HCT116 (cell line): Measurements from ENCODE around the gene ALDH5A1.
"Not testable (repeated sequence)": the region's sequence is repeated elsewhere in the genome, so short reads cannot be mapped to it uniquely, and the experiment has no call there.

Experiments used
- CEBPB ChIP-seq: IDR thresholded peaks from 2 replicates; pipeline ENCODE4 v1.6.1; 2012; ENCODE audit warnings: low read depth
- CTCF ChIP-seq, 3 experiments: fragments of 200-600 bp in 1 of 3; sonication (generic) in 1 of 3; IDR thresholded peaks in 2 of 3; conservative IDR thresholded peaks in 1 of 3; 2 replicates each; pipeline ENCODE4 v1.5.1; 2012 to 2017; ENCODE audit warnings: low read depth in 2 of 3, low read length in 2 of 3, antibody characterized with exemption in 1 of 3, borderline replicate concordance in 1 of 3, control low read depth in 1 of 3, mild to moderate bottlenecking in 1 of 3, mixed read lengths in 1 of 3, mixed run types in 1 of 3, moderate library complexity in 1 of 3; ENCODE audit not compliant: insufficient read depth in 1 of 3
- MAX ChIP-seq: IDR thresholded peaks from 2 replicates; pipeline ENCODE4 v1.6.1; 2012
- POLR2A ChIP-seq: IDR thresholded peaks from 2 replicates; pipeline ENCODE4 v1.7.0; 2011; ENCODE audit warnings: borderline replicate concordance; ENCODE audit not compliant: insufficient read depth, insufficient read length; ENCODE audit errors: extremely low read depth
- ZFX ChIP-seq: fragments of 450-650 bp; IDR thresholded peaks from 2 replicates; pipeline ENCODE4 v1.6.1; 2017

GRCh38 chr6:24511976-24512375 is 17.2 kb downstream of the ALDH5A1 start:
- not testable (repeated sequence) for TF ChIP-seq CTCF (IDR thresholded peaks at IDR 0.05 in 2 of 3, conservative IDR thresholded peaks at IDR 0.05 in 1 of 3; ENCODE audit: borderline replicate concordance in 1 of 3, insufficient read depth in 1 of 3, low read depth in 2 of 3, low read length in 2 of 3); CEBPB; ZFX; POLR2A; MAX
